GM21360 (cell line): ENCODE data around the gene DDX17.

Experiments
- ATAC-seq: cut with Tn5 transposase; IDR thresholded peaks from one replicate; pipeline ENCODE4 v1.9.1; 2021; ENCODE audit warnings: mild to moderate bottlenecking, moderate library complexity; ENCODE audit not compliant: unreplicated experiment

Gene DDX17

DNA sequence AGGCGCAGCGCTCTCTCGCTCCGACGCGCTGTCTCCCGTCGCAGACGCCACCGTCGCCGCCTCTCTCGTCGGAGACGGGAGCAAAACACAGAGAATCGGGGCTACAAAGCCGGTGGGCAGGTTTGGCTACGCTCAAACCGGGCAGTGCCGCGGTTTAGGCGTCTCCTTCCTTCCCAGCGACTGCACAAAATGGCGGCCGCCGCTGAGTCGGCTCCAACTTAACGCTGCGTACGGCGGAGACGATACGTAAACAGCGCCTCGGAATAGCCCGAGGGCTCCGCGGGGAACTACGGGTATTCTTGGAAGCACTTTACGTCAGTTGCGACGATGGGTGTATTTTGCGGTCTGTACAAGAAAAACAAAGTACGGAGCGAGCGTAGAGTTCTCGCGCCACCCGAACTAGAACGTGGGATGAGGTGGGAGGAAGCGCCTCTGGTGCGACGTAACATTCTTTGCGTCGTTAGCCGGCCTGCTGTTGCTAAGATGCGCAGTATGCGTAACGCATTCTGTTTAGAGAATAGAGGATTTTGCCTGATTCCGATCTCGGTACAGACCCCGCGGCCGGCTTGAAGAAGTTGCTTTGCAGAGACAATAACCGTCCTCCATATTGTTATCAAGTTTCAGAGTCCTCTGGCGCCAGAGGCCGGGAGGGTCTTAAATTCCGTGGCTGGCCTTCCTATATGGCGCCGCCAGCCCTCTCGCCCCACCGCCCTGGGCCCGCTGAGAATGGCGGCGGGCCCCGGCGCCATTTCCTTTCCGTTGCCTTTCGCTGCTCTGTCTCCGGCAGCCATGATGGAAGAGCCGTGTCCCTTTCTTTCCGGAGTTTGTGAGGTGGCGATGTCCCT is at the start of gene DDX17:
Gene DDX17 (minus strand): TSS at position 194 of the 845 bp plus-strand sequence.
- ATAC-seq: peak; percentile 79

DNA sequence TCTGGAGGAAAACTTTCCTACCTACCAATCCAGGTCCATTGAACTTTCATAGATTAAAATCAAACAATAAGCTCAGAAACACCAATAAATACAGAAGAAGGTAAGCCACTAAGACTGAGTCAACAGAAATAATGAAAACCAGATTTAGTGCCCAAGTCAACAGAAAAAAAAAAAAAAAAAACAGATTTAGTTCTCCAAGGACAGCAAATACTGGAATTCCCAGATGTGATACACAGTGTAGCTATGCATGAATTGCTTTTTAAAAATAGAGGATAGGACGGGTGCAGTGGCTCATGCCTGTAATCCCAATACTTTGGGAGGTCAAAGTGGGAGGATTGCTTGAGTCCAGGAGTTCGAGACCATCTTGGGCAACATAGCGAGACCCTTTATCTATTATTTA is 48.2 kb upstream of the DDX17 start:
- no peak for ATAC-seq

DNA sequence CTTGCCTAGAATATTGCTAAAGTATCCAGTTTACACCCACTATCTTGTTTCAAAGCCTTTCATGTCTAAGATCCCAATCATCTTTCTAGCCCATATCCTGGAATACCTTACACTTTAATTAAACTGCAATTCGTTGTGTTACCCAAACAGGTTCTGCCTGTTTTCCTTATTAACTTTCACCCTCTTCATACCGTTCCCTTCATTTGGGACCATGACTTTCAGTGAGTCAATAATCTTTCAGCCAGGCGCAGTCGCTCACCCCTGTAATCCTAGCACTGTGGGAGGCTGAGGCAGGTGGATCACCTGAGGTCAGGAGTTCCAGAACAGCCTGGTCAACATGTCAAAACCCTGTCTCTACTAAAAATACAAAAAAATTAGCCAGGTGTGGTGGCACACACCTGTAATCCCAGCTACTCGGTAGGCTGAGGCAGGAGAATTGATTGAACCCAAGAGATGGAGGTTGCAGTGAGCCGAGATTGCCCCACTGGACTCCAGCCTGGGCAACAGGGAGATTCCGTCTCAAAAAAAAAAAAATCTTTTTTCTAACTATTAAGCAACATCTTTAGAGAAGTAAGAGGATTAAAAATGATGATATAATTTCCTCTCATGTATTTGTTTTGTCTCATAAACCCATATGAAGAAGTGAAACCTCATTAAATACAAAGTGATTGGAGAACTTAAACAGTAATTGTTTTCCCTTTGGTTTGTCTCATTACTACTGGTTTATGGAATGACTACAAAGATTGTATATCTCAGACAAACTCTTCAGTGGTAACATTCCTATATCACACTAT is 43.2 kb upstream of the DDX17 start:
- ATAC-seq: no peak

DNA sequence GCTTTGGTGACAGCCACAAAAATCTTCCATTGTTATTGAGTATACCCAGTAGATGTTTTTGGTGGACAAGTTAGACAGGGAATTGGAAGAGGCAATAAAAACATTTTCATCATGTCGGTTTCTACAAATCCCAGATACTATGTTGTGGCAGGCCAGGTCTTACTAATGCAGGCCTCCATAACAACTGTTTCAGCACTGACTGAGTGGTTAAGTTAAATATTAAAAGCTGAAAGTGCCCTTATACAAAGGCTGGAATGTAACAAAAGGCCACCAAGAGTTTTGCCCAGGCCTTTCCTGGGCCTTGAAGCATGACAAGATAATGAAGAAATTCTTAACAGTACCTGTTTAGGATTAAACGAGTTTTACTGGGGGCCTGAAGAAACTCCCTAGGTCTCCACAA is 34.6 kb upstream of the DDX17 start:
- no peak for ATAC-seq

DNA sequence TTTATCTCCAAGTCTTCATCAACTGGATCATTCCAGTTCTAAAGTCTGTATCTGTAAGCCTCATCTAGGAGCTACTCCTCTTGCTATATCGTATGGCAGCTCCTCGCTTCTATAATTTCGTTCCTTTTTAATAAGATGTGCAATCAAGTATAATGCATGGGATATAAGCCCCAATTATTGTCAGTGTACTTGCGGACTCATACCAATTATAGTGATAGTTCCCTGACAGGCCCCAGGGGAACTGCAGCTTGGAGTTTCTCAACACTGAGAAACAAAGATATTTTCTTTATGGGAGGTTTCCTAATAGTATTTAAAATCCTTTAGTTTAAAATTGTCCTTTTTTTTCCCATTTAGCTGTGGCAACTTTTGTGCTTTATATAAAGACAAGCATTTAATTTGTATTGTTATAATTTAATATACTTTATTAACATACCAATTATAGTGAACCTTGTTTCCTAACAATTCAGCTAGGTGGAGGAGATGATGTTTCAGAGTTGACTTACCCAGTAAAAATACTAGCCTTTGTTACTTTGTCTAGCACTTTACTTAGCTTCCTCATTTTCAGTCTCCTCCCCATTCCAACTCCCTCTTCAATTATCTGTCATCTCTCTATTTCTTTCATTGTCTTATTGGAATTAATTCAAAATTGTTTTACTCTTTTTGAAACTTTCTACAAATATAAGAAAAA is 25.3 kb upstream of the DDX17 start:
- ATAC-seq: no peak

DNA sequence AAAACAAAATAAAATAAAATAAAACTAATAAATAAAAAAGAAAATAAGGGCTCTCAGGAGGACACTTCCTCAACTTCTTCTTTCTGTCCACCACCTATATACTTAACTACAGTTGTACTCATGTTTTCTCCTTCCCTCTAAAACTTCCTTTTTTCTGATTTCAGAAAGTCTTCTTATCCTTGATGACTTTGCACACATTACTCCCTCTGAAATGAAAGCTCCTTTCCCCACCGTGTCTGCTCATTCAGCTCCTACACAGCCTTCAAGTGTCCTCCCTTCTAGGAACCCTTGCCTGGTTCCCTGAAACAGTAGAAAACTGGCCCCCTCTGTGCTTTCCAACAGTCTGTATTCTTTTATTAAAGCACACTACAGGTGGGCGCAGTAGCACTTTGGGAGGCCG is 18.3 kb upstream of the DDX17 start:
- ATAC-seq: no peak

DNA sequence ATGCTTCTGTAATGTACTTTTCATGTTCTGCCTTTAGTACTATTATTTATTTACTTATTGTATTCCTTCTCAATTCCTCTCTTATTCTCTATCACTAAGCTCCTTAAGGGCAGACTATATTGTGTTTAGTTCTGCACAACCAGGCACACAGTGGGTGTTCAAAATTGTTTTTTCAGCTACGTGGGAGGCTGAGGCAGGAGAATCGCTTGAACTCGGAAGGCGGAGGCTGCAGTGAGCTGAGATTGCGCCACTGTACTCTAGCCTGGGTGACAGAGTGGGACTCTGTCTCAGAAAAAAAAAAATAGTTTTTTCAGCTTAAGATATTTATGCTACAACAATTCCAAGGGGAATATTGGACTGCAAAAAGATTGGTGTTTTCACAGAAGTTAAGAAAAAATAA is 17.4 kb upstream of the DDX17 start:
- ATAC-seq: no peak

DNA sequence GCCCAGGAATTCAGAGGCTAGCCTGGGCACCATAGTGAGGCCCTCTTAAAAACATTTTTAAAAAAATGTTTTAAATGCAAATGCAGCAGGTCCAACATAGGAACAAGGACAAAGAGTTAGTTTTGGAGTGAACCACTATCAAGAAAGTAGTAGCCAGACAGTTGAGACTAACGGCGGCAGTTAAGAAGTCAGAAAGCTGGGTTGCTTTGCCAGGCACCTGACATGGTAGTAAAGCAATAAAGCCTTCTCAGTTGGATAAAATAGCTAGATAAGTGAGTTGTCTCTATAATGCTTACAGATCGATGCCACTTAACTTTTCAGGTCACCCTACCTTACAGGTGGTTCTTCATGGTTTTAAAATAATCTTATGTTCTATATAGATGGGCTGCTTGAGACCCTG is 16.9 kb upstream of the DDX17 start:
- ATAC-seq: no peak

DNA sequence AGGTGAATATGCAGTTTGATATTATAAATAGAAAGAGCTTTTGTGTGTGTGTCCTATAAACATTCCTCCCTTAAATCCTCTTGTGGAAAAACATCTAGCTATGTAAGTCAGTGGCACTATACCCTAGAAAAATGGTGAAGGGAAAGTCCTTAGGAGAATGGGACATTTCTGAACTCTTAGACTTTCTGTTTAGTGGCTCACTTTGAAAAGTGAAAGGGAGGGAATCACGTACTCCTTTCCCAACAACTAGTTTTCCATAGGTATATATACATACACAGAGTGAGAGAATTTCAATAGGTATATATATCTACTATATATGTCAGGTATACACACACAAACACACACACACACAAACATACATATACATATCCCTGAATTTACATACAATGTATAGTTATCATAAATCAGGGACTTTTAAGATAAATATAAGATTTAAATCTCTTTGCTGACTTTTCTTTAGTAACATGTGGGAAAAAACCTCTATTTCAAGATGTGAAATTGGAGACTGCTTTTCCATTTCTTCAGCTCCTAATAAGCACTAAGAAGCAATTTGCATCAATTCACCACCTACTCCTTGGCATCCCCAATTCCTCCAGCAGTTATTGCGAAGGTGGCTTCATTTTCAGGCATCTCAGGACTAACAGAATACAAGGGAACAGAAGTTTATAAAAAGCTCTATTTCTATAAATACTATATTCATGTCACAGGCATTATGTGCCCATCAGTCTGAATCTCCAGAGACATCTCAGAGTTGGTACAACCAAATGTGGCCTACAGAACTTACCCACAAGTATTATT is 13.5 kb upstream of the DDX17 start:
- no peak for ATAC-seq

DNA sequence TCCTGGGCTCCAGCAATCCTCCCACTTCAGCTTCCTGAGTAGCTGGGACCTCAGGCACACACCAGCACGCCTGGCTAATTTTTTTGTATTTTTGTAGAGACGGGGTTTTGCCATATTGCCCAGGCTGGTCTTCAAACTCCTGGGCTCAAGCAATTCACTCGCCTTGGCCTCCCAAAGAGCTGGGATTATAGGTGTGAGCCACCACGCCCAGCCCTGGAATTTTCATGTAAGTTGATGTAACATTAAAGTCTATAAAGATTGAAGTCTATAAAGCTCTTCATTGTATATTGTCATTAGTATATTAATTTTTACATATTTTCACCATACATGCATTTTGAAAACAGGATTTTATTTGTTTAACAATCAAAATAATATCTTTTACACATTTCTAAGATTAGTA is 12.5 kb upstream of the DDX17 start:
- no peak for ATAC-seq

DNA sequence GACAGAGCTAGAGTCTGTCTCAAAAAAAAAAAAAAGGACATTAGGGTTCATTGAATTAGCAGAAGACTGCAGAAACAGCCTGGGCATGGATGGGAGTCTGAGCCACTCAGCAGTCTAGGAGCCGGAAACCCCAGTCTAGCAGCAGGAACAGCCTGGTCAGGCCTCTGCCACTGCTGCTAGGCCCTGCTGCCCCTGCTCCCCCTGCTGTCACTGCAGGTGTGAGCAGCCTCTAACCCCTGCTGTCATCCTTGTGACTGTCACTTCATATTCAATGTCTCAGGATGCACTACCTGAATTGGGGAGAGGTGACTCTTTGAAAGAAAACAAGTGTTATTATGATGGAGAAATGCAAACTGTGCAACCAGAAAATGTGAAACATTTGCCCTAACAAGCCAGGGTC is 7.0 kb upstream of the DDX17 start:
- no peak for ATAC-seq

DNA sequence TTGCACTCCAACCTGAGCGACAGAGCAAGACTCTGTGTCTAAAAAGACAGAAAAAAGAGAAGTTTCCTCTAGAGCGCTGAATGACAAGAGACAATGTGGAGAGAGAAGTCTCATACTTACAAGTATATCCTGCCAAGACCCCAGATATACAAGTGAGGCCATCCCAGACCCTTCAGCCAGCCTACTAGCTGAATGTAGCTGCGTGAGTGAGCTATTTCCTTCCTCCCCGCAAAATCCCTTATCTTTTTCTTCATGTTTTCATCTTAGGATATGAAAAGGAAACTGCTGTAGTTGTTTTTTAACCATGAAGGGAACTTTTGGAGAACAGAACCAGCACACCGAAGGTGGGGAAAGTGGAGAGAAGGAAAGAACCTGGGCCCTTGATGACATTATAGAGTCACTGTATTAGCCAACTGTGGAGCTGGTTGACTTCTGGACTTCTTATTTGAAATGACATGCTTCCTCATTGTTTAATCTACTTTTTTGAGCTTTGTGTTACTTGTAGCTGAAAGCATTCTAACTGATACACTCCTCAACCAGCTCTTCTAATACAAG is 4.4 kb upstream of the DDX17 start:
- no peak for ATAC-seq

DNA sequence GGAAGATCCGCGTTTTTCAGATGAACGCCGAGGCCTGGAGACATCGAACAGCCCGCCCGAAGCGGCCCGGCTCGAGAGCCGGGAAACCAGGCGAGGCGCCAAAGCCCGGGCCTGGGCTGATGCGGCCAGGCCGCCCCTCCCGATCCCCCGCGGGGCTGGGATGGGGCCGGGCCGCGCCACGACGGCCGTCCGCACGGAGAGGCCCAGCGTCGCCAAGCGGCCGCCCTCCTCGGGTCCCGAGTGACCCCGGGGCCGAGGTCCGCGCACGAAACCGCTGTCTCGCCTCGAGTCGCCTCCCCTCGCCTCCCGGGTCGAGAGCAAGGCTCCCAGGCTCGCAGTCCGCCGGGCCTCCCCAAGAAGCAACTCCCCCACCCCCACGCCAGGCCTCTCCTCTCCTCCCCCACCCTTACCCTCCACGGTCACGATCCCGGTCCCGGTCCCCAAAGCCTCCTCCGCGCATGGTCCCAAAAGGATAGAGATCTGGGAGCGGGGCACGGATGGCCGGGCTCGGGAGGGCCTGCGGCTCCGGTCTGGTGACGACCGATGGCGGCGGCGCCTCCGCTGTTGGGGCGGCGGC is 482 bp downstream of the DDX17 start:
- ATAC-seq: peak; percentile 31

DNA sequence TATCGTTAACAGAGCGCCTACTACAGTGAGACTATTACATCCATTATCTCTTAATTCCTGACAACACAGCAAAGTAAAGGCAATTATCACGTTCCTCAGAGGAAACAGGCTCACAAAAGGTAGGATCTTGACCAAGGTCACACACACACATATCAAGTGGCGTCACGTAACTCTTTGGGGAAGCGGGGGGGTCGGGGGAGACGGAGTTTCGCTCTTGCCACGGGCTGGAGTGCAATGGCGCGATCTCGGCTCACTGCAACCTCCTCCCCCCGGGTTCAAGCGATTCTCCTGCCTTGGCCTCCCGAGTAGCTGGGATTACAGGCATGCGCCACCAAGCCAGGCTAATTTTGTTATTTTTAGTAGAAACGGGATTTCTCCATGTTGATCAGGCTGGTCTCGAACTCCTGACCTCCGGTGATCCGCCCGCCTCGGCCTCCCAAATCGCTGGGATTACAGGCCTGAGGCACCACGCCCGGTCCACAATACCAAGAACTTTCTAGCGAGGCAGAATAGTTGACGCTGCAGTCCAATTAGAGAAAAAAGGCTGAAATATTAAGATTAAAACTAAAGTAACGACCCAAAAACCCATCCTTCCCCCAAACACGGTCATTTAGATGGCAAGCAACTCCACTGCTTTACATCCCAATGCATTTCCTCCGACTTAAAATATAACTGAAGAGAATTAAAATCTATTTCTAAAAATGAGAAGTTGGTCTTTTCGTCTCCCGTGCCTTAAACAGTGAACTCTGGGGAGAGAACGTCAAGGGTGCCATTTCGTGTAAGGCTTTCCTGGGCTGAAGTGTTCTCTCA is 1.2 kb downstream of the DDX17 start:
- ATAC-seq: no peak

DNA sequence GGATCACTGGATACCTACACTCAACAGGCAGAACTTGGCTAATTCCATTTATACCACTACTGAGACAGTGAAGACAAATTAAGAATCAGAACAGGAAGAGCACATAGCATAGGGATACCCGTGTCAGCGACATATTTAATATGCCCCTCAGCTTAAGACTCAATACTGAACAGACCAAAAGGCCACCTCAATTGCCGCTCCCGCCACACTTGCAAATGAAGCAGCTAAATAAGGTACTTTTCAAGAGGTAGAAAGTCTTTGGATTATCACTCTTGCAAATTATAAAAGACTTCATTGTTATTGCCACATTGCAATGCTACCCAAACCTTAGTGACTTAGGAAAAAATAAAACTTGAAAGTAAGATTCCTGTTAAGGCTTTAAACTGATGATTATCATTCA is 3.1 kb downstream of the DDX17 start:
- no peak for ATAC-seq

DNA sequence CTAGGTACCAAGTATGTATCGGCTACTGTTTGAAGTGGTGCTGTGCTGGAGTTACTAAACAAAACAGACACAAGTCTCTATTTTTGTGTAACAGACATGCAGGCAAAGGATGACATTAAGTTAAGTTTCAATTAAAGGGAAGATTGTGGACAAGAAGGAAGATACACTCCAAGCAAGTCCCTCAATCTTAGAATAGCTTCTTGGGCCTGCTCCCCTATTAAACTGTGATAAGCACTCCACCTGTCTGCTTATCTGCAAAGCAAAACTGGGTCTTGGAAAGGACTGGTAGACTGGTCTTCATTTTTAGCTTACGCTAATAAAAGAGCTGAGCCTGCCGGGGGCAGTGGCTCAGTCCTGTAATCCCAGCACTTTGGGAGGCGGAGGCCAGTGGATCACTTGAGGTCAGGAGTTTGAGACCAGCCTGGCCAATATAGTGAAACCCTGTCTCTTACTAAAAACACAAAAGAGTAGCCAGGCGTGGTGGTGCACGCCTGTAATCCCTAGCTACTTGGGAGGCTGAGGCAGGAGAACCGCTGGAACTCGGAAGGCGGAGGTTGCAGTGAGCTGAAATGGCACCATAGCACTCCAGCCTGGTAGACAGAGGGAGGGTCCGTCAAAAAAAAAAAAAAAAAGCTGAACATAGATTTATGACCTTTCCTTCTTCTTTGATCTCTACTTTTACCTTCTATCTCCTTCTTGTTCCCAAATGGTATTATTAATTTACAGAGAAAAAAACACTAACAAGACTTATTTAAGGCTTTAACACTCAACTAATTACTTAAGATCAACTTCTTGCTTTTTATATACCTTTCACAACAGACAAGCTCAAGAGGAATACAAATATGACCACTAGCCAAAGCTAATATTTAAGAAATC is 4.1 kb downstream of the DDX17 start:
- ATAC-seq: no peak

DNA sequence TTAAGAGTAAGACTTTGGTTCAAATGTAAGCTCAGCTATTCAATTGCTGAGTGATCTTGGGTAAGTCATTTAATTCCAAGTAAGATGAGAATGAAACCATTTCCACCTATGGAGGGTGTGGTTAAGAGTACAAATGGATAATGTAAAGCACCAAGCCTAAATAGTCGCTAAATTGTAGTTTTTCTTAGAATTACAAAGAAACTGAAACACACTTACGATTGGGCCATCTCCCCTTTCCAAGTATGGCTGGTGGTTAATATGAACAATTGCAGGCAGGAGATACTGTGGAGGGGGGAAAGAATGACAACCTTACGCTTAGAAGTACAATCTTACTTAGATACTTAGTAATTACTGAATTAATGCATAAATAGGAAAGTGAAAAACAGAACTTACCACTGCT is 8.2 kb downstream of the DDX17 start:
- no peak for ATAC-seq

DNA sequence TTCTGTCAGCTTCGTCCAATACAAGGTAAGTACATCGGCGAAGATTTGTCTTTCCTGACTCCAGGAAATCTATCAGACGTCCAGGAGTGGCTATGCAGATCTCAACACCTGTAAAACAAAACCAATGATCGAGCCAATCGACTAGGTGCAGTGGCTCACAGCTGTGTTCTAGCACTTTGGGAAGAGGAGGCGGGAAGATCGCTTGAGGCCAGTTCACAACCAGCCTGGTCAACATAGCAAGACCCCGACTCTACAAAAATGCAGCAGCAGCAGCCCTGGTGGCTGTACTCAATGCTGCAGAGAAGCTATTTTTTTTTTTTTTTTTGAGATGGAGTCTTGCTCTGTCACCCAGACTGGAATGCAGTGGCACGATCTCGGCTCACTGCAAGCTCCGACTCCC is 11.2 kb downstream of the DDX17 start:
- ATAC-seq: no peak
